Fibroblast of the aortic adventitia (primary cell): Measurements from ENCODE around the gene ALS2CL. TPM values are rescaled to one million over a fixed set of nuclear protein-coding genes. Genes with fewer than 3 reads are reported as not detected.

Source experiments
- DNase-seq: peaks from one replicate; pipeline ENCODE4 v3.0.0-alpha.2; 2010; ENCODE audit warnings: low read depth
- H3K4me3 ChIP-seq: 2 replicates; pipeline ENCODE4 v1.5.1; 2011; ENCODE audit warnings: low read depth, mild to moderate bottlenecking, control low read depth, low read length, moderate library complexity
- total RNA-seq: library from RNA; depleted of rRNA; stranded (reverse); fragments of >200 nt; gene quantifications from 2 replicates; pipeline ENCODE4 v1.2.3, GENCODE V29; 2012; ENCODE audit warnings: low replicate concordance
- TF ChIP-seq, protein P1 (sequence below): IDR thresholded peaks from 2 replicates; pipeline ENCODE4 v1.5.1; 2011; ENCODE audit warnings: mild to moderate bottlenecking, low read length, control low read depth, inconsistent platforms; ENCODE audit not compliant: insufficient read depth

ALS2CL gene
- total RNA-seq, 1 donor = 0.18 TPM

DNA sequence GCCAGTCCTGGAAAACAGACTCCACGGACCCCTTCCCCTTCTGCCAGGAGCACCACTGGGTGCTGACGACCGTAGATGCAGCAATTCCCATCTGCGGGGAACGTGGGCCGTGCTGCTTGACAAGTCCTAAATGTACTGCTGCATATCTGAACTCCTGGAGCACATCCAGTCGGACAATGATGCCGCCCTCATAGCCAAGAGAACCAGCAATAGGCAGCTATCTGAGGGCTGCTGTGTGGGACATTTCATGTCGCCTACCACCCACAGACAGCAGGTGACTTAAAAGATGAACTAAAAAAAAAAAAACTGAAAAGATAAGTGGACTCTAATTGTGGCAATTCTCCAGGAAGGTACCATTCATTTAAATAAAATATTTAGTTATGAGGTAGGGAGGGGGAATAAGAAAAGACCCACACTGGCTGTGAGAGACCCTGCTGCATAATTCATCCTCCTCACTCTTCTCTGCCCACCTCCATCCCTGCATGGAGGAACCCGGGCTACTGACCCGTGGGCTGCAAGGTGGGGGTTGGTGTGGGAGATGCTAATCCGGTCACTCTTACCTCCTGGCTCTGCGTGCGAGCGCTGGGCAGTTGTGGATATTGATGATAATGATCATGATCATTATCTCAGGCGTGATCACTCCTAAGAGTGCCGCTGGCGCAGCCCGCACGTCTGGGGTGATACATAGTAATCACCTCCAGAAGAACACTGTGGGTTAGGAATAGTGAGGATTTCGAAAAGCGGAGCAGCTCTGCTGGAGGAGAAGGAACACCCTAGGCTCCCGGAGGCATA lies 28.3 kb downstream of the ALS2CL start:
- TF ChIP-seq, protein P1, sequence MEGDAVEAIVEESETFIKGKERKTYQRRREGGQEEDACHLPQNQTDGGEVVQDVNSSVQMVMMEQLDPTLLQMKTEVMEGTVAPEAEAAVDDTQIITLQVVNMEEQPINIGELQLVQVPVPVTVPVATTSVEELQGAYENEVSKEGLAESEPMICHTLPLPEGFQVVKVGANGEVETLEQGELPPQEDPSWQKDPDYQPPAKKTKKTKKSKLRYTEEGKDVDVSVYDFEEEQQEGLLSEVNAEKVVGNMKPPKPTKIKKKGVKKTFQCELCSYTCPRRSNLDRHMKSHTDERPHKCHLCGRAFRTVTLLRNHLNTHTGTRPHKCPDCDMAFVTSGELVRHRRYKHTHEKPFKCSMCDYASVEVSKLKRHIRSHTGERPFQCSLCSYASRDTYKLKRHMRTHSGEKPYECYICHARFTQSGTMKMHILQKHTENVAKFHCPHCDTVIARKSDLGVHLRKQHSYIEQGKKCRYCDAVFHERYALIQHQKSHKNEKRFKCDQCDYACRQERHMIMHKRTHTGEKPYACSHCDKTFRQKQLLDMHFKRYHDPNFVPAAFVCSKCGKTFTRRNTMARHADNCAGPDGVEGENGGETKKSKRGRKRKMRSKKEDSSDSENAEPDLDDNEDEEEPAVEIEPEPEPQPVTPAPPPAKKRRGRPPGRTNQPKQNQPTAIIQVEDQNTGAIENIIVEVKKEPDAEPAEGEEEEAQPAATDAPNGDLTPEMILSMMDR = no peak
- no peak for DNase-seq
- H3K4me3 ChIP-seq = no peak overlapping the region

- H3K4me3 ChIP-seq = no peak overlapping the region
- TF ChIP-seq, protein P1 = no peak
- no peak for DNase-seq
Measured at GRCh38 chr3:46664188-46664970, 29.1 kb downstream of the ALS2CL start.

DNA sequence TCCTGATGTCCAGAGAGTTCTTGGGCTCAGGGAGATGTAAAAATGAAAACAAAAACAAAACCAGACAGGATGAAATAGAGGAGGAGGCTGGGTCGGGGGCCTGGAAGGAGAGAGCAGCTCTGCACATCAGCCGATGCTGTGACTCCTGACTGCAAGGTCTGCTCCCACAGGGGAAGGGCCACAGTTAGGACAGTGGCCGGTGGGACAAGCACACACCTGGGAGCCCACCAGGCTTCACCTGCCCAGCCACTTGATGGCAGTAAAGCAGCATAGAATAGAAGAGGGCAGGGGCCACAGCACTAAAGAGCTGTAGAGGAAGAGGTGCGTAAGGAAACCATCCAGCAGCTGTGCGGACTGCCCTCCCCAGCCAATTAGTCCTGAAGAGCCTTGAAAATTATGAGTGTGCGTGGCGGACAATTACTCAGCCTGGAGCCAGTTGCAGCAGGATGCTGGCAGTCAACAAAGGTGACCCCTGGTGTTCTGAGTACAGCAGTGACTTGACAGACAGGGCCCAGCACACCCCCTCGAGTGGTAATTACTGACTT lies 29.8 kb downstream of the ALS2CL start:
- no peak overlapping the region for H3K4me3 ChIP-seq
- TF ChIP-seq, protein P1 = no peak
- no peak for DNase-seq

DNA sequence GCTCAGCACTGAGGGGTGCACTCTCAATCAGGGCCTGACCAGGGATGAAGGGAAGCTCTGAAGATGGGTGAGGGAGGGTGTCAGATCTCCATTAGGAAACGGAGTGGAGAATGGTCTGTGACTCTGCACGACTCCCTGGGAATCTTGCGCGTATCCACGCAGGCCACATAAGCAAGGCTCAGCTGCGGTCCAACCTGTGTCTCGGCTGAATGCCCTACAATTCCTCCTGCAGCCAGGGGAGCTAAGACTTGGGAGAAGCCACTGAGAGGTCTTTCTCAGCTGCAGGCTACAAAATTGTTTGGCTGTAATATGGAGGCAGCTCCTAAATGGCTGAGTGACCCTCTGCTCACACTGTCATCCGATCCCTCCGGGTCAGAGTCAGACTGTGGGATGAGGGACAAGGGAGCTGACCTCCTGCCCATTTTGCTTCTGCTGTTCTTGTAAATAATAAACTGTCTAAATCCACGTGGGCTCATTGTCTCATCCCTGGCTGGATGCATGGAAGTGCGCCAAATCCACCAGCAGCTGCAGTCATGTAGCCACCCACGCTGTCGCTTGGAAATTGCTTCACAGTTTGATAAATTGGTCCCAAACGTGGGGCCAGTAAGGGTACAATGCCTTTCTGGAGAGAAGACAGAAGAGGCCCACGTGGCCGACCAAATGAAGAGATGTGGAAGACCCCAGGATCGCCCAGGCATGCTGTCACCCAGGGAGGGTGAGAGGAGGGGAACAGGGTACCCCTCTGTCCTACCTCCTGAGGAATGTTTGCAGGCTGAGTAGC lies 30.5 kb downstream of the ALS2CL start:
- no peak overlapping the region for H3K4me3 ChIP-seq
- TF ChIP-seq, protein P1 = no peak
- DNase-seq = peak; percentile 27

DNA sequence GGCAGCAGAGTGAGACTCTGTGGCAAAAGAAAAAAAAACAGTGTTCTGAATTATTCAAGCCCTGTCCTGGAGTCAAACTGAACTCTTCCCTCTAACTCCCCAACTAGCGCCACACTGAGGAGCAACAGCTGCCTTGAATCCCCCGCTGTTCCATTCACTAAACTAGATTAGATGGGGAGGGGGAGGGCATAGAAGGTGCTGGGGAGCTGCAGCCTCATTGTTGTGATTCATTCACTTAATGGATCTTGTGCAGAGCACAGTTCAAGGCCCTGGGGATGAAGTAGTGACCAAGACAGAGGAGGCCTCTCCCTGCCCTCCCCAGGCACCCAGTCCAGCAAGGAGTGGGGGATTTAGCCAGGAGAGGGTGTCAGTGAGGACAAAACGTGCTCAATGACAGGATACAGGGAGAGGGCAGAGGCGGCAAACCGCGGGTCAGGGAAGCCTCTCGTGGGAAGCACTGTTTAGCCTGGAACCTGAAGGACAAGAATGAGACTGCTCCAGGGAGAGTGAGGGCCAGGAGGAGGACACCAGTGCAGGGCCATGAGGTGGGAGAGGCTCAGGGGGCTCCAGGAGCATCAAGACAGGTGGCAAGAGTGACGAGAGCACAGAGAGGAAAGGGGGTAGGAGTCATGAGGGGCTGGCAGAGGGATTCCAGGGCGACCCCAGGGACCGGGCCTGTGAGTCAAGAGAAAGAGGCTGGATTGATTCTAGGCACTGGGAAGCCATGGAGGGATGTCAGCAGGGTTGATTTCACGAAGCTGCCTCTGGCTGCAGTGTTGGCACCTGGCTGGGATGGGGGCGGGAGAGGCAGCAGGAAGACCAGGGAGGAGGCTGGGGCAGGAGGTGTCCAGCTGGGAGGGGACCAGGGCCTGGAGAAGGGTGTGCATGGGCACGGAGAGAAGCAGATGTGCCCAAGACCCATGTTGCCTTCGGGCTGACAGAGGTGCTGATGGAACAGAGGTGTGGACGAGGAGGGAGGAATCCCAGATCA lies 31.4 kb downstream of the ALS2CL start:
- TF ChIP-seq, protein P1 = no peak
- H3K4me3 ChIP-seq = no peak overlapping the region
- DNase-seq = no peak
